NCI-H2196 (cell line): Measurements from ENCODE around the gene SLC4A4.

Experiments used
- DNase-seq: peaks from one replicate; lab custom pipeline; 2025; ENCODE audit not compliant: unreplicated experiment; lab: John Stamatoyannopoulos, UW

SLC4A4 gene

GRCh38 chr4:71338846-71339593 is at the start of gene SLC4A4:
Gene SLC4A4 (plus strand): TSS chr4:71339020.
- DNase-seq = no peak

GRCh38 chr4:71290074-71290473 is 48.7 kb upstream of the SLC4A4 start:
- no peak for DNase-seq

GRCh38 chr4:71290476-71290875 is 48.3 kb upstream of the SLC4A4 start:
- no peak for DNase-seq

GRCh38 chr4:71292228-71292627 is 46.6 kb upstream of the SLC4A4 start:
- DNase-seq = no peak

GRCh38 chr4:71293705-71294104 is 45.1 kb upstream of the SLC4A4 start:
- no peak for DNase-seq

GRCh38 chr4:71294301-71294700 is 44.5 kb upstream of the SLC4A4 start:
- DNase-seq = no peak

- no peak for DNase-seq
Observed at GRCh38 chr4:71296945-71297344, 41.9 kb upstream of the SLC4A4 start.

- DNase-seq = no peak
Observed at GRCh38 chr4:71300362-71300761, 38.5 kb upstream of the SLC4A4 start.

- peak; percentile 55 for DNase-seq
Observed at GRCh38 chr4:71300964-71301363, 37.9 kb upstream of the SLC4A4 start.

GRCh38 chr4:71303287-71303686 is 35.5 kb upstream of the SLC4A4 start:
- DNase-seq = no peak

GRCh38 chr4:71303850-71304249 is 35.0 kb upstream of the SLC4A4 start:
- no peak for DNase-seq

GRCh38 chr4:71304289-71304850 is 34.5 kb upstream of the SLC4A4 start:
- peak; percentile 11 for DNase-seq

- DNase-seq = no peak
Observed at GRCh38 chr4:71307729-71308128, 31.1 kb upstream of the SLC4A4 start.

- DNase-seq = no peak
Observed at GRCh38 chr4:71322425-71322824, 16.4 kb upstream of the SLC4A4 start.

- no peak for DNase-seq
Observed at GRCh38 chr4:71333368-71333767, 5.5 kb upstream of the SLC4A4 start.

- DNase-seq = no peak
Observed at GRCh38 chr4:71333960-71334359, 4.9 kb upstream of the SLC4A4 start.

GRCh38 chr4:71334465-71334882 is 4.3 kb upstream of the SLC4A4 start:
- DNase-seq = no peak

- no peak for DNase-seq
Observed at GRCh38 chr4:71343670-71344466, 5.0 kb downstream of the SLC4A4 start.

- DNase-seq = no peak
Observed at GRCh38 chr4:71346710-71347109, 7.9 kb downstream of the SLC4A4 start.

GRCh38 chr4:71348586-71348985 is 9.8 kb downstream of the SLC4A4 start:
- DNase-seq = no peak

- no peak for DNase-seq
Observed at GRCh38 chr4:71355045-71355444, 16.2 kb downstream of the SLC4A4 start.

- DNase-seq = no peak
Observed at GRCh38 chr4:71355971-71356370, 17.2 kb downstream of the SLC4A4 start.
